ENCODE measurements around the gene RENBP.

Gene RENBP

GRCh38 chrX:153934148-153934761 lies 10.2 kb downstream of the RENBP start:
- no peak for DNase-seq (ENCODE audit: low read depth in 2 of 3, low spot score in 2 of 3)

GRCh38 chrX:153933748-153934147 lies 10.7 kb downstream of the RENBP start:
- DNase-seq (ENCODE audit: low read depth in 2 of 3, low spot score in 2 of 3), result no peak

- no peak for DNase-seq (ENCODE audit: low read depth in 2 of 3, low spot score in 2 of 3)
Measured at GRCh38 chrX:153932220-153932915, 12.1 kb downstream of the RENBP start.

- DNase-seq (ENCODE audit: low read depth in 2 of 3, low spot score in 2 of 3), result no peak
Measured at GRCh38 chrX:153931748-153932147, 12.7 kb downstream of the RENBP start.

GRCh38 chrX:153931151-153931550 lies 13.3 kb downstream of the RENBP start:
- DNase-seq (ENCODE audit: low read depth in 2 of 3, low spot score in 2 of 3), result no peak

GRCh38 chrX:153930011-153930910 lies 14.2 kb downstream of the RENBP start:
- DNase-seq (ENCODE audit: low read depth in 2 of 3, low spot score in 2 of 3), result no peak

GRCh38 chrX:153929576-153929975 lies 14.9 kb downstream of the RENBP start:
- no peak for DNase-seq (ENCODE audit: low read depth in 2 of 3, low spot score in 2 of 3)

- no peak for DNase-seq (ENCODE audit: low read depth in 2 of 3, low spot score in 2 of 3)
Measured at GRCh38 chrX:153928846-153929245, 15.6 kb downstream of the RENBP start.

GRCh38 chrX:153927922-153928760 lies 16.3 kb downstream of the RENBP start:
- DNase-seq (ENCODE audit: low read depth in 2 of 3, low spot score in 2 of 3), result peak; percentile 63 to 93 (median 74)

- DNase-seq (ENCODE audit: low read depth in 2 of 3, low spot score in 2 of 3), result no peak
Measured at GRCh38 chrX:153927672-153927921, 16.8 kb downstream of the RENBP start.

GRCh38 chrX:153926858-153927671 lies 17.4 kb downstream of the RENBP start:
- DNase-seq (ENCODE audit: low read depth in 2 of 3, low spot score in 2 of 3), result peak in 1 of 3 experiments; percentile 53

GRCh38 chrX:153926552-153926857 lies 17.9 kb downstream of the RENBP start:
- DNase-seq (ENCODE audit: low read depth in 2 of 3, low spot score in 2 of 3), result no peak

GRCh38 chrX:153925739-153926551 lies 18.5 kb downstream of the RENBP start, which contains the start of gene ARHGAP4:
Gene ARHGAP4 (minus strand): TSS chrX:153926264. CDS start chrX:153926202, 62 bp downstream.
- peak in 1 of 3 experiments; percentile 44 for DNase-seq (ENCODE audit: low read depth in 2 of 3, low spot score in 2 of 3)

GRCh38 chrX:153925387-153925738 lies 19.1 kb downstream of the RENBP start:
- DNase-seq (ENCODE audit: low read depth in 2 of 3, low spot score in 2 of 3), result no peak

GRCh38 chrX:153924149-153924861 lies 20.1 kb downstream of the RENBP start:
- no peak for DNase-seq (ENCODE audit: low read depth in 2 of 3, low spot score in 2 of 3)

GRCh38 chrX:153922932-153923857 lies 21.2 kb downstream of the RENBP start:
- DNase-seq (ENCODE audit: low read depth in 2 of 3, low spot score in 2 of 3), result no peak

GRCh38 chrX:153921511-153922446 lies 22.7 kb downstream of the RENBP start:
- no peak for DNase-seq (ENCODE audit: low read depth in 2 of 3, low spot score in 2 of 3)

Data from activated CD8-positive, alpha-beta memory T cell treated with anti-CD3 and anti-CD28 coated beads for 48 hours (primary cell).